ENCODE measurements around the gene EI24.

DNA sequence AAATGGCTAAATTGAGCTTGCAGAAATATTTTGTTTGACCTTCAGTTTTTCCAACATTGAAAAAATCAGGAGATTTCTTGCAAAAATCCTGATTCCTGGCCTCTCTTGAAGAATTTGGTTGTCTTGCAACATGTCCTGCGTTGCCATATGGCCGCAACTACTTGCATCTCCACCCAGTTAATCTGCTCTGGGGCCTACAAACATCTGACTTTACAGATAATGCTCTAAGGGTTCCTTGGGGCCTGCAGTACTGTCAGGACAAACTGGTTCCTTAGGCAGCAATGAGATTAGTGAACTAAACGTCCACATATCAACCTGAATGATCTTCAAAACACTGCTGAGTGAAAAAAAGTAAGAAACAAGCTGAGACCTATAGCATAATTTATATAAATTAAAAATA is 36.6 kb upstream of the EI24 start:
- TF ChIP-seq, protein P1, sequence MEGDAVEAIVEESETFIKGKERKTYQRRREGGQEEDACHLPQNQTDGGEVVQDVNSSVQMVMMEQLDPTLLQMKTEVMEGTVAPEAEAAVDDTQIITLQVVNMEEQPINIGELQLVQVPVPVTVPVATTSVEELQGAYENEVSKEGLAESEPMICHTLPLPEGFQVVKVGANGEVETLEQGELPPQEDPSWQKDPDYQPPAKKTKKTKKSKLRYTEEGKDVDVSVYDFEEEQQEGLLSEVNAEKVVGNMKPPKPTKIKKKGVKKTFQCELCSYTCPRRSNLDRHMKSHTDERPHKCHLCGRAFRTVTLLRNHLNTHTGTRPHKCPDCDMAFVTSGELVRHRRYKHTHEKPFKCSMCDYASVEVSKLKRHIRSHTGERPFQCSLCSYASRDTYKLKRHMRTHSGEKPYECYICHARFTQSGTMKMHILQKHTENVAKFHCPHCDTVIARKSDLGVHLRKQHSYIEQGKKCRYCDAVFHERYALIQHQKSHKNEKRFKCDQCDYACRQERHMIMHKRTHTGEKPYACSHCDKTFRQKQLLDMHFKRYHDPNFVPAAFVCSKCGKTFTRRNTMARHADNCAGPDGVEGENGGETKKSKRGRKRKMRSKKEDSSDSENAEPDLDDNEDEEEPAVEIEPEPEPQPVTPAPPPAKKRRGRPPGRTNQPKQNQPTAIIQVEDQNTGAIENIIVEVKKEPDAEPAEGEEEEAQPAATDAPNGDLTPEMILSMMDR (IDR thresholded peaks at IDR 0.05; ENCODE audit: borderline replicate concordance, extremely low read depth, low read length, poor library complexity, severe bottlenecking): no peak
- TF ChIP-seq EZH2 (IDR thresholded peaks at IDR 0.05; ENCODE audit: borderline replicate concordance, low read depth, low read length, severe bottlenecking): no peak
